ENCODE measurements around the gene RAVER2. TPM values are rescaled to one million over a fixed set of nuclear protein-coding genes. Genes with fewer than 3 reads are reported as not detected.

The RAVER2 gene
- total and polyA plus RNA-seq, 2 donors (not counting 3 experiments of a cell fraction or from before 2014, with no cell fraction given), result 6.0 to 13.9 TPM

DNA sequence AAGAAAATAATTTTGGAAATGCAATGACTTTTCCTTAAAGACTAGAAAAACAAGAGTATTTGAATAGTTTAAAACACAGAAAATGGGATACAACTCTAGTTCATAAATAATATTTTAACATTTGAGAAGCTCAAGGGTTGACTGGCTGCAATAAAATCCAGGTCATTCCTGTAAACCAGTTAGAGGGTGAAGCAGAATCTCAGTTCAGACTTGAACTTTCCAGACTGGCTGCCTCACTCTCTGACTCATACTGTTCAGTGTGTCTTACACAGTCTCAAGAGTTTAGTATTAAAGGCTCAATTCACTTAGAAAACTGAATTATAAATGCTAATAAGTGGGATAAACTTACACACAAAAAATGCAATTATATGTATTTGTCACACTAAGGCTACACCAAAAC, 89.9 kb downstream of the RAVER2 start:
- no TSS peak for BruUV-seq (replicated peaks)
- intact Hi-C loops (cut with micrococcal nuclease), result loop anchor here (10.0 kb wide), 1 partner anchor 850 kb away; no protein-coding TSS in a partner anchor

DNA sequence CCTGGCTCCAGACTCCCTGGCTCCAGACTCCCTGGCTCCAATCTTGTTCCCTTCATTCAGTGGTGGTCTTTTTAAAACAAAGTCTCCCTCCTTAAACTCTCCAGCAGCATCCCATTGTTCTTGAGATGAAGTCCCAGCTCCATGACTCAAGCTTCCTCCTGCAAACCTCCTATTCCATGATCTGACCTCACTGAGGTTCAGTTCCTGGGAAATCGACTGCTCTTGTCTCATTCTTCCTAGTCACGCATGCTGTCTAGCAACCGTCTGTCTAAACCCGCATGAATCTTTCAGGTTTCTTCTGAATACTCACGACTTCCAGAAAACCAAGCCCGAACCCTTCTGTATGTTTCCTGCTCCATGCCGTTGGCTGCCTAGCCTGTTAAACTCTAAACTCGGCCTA, 91.9 kb downstream of the RAVER2 start:
- dilution Hi-C loops (cut with MboI; ENCODE audit: extremely low pct_ligation_motif_present, low sequenced_read_pairs) (no loop called here), intact Hi-C loops (cut with micrococcal nuclease) (loop anchor here (2.0 to 10.0 kb wide), 2 partner anchors 126 to 848 kb away; no protein-coding TSS in a partner anchor)
- H3K36me3 ChIP-seq (ENCODE audit: control insufficient read depth in 2 of 2, extremely low read depth in 1 of 2, insufficient read depth in 2 of 2, low read length in 2 of 2), result peaks cover 14 to 37% of the 10 kb centered on the region in 2 experiments
- H3K4me1 ChIP-seq (ENCODE audit: control insufficient read depth, extremely low read depth, insufficient read depth, low read length), result peaks cover 55% of the 10 kb centered on the region
- DNase-seq (ENCODE audit: low read depth, low spot score) (peak; percentile 59), FAIRE-seq (peak; percentile 81)
- H3K9me3 ChIP-seq (replicated peaks; ENCODE audit: control insufficient read depth, insufficient read depth, low read length), result no peaks in the 10 kb centered on the region
- H3K4me2 ChIP-seq (ENCODE audit: insufficient read depth, low read length), result no peak overlapping the region
- no peak overlapping the region for H3K4me3 ChIP-seq (replicated peaks in 1 of 3; ENCODE audit: insufficient read depth in 1 of 3, low read depth in 1 of 3, low read length in 3 of 3)
- BruUV-seq (replicated peaks), result no TSS peak
- POLR2A ChIA-PET, result interaction anchor here (0.8 kb wide), 1 partner anchor 129 kb away, joined by 4 read pairs; the partner anchor contains the start of gene JAK1
- H3K79me2 ChIP-seq (ENCODE audit: control insufficient read depth, insufficient read depth, low read length), result no peaks in the 10 kb centered on the region
- no peaks in the 10 kb centered on the region for H3K27me3 ChIP-seq (ENCODE audit: control insufficient read depth in 2 of 2, insufficient read depth in 2 of 2, low read length in 2 of 2)
- no peaks in the 10 kb centered on the region for H4K20me1 ChIP-seq (replicated peaks; ENCODE audit: control insufficient read depth, extremely low read depth, insufficient read depth, low read length)
- H3K9ac ChIP-seq (replicated peaks; ENCODE audit: extremely low read depth, insufficient read depth, low read length), result peak overlapping the region; percentile 44
- peak overlapping the region; percentile 92 for H3K27ac ChIP-seq (ENCODE audit: insufficient read depth, low read depth, low read length)
- H3K9me1 ChIP-seq (replicated peaks; ENCODE audit: control insufficient read depth, extremely low read depth, insufficient read depth, low read length), result no peaks in the 10 kb centered on the region
- H2AFZ ChIP-seq (ENCODE audit: low read depth, low read length), result no peak overlapping the region
- CTCF ChIA-PET, result no interaction called here
- no peak for TF ChIP-seq GATA2 (IDR thresholded peaks at IDR 0.05; ENCODE audit: insufficient read depth, insufficient read length, low read depth, low read length)
- peak; percentile 53 for TF ChIP-seq POLR2AphosphoS5 (IDR thresholded peaks at IDR 0.05; ENCODE audit: insufficient read depth, low read depth, low read length)
- TF ChIP-seq, protein P1, sequence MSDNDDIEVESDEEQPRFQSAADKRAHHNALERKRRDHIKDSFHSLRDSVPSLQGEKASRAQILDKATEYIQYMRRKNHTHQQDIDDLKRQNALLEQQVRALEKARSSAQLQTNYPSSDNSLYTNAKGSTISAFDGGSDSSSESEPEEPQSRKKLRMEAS (IDR thresholded peaks at IDR 0.05; ENCODE audit: insufficient read depth, insufficient read length), result no peak
- no peak for TF ChIP-seq EZH2 (IDR thresholded peaks at IDR 0.05; ENCODE audit: borderline replicate concordance, low read depth, low read length, severe bottlenecking)
- TF ChIP-seq, protein P2, sequence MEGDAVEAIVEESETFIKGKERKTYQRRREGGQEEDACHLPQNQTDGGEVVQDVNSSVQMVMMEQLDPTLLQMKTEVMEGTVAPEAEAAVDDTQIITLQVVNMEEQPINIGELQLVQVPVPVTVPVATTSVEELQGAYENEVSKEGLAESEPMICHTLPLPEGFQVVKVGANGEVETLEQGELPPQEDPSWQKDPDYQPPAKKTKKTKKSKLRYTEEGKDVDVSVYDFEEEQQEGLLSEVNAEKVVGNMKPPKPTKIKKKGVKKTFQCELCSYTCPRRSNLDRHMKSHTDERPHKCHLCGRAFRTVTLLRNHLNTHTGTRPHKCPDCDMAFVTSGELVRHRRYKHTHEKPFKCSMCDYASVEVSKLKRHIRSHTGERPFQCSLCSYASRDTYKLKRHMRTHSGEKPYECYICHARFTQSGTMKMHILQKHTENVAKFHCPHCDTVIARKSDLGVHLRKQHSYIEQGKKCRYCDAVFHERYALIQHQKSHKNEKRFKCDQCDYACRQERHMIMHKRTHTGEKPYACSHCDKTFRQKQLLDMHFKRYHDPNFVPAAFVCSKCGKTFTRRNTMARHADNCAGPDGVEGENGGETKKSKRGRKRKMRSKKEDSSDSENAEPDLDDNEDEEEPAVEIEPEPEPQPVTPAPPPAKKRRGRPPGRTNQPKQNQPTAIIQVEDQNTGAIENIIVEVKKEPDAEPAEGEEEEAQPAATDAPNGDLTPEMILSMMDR (IDR thresholded peaks at IDR 0.05; ENCODE audit: extremely low read depth in 1 of 2, insufficient read depth in 1 of 2, low read depth in 1 of 2, low read length in 2 of 2), result no peak
- peak; percentile 49 for TF ChIP-seq FOS (IDR thresholded peaks at IDR 0.05; ENCODE audit: borderline replicate concordance, insufficient read depth, low read length)
- no peak for TF ChIP-seq MYC (IDR thresholded peaks at IDR 0.05; ENCODE audit: low read depth, low read length)
- no peak for TF ChIP-seq POLR2A (IDR thresholded peaks at IDR 0.05; ENCODE audit: low read depth, low read length)
- TF ChIP-seq JUN (IDR thresholded peaks at IDR 0.05; ENCODE audit: borderline replicate concordance, insufficient read depth, insufficient read length, low read depth), result peak; percentile 83

More for the DNA sequence above, 89.9 kb downstream of the RAVER2 start:
- Histone ChIP-seq H3K27ac (ENCODE audit: insufficient read depth, low read depth, low read length) (peak overlapping the region; percentile 4), H3K9me3 (replicated peaks; ENCODE audit: control insufficient read depth, insufficient read depth, low read length) (no peaks in the 10 kb centered on the region), H3K27me3 (ENCODE audit: control insufficient read depth in 2 of 2, insufficient read depth in 2 of 2, low read length in 2 of 2) (no peaks in the 10 kb centered on the region), H3K4me2 (ENCODE audit: insufficient read depth, low read length) (no peak overlapping the region), H3K9me1 (replicated peaks; ENCODE audit: control insufficient read depth, extremely low read depth, insufficient read depth, low read length) (no peaks in the 10 kb centered on the region), H2AFZ (ENCODE audit: low read depth, low read length) (no peak overlapping the region), H3K36me3 (ENCODE audit: control insufficient read depth in 2 of 2, extremely low read depth in 1 of 2, insufficient read depth in 2 of 2, low read length in 2 of 2) (peaks cover 14 to 24% of the 10 kb centered on the region in 2 experiments), H3K79me2 (ENCODE audit: control insufficient read depth, insufficient read depth, low read length) (no peaks in the 10 kb centered on the region), H3K9ac (replicated peaks; ENCODE audit: extremely low read depth, insufficient read depth, low read length) (no peak overlapping the region), H4K20me1 (replicated peaks; ENCODE audit: control insufficient read depth, extremely low read depth, insufficient read depth, low read length) (no peaks in the 10 kb centered on the region), H3K4me3 (replicated peaks in 1 of 3; ENCODE audit: insufficient read depth in 1 of 3, low read depth in 1 of 3, low read length in 3 of 3) (no peak overlapping the region), H3K4me1 (ENCODE audit: control insufficient read depth, extremely low read depth, insufficient read depth, low read length) (peaks cover 48% of the 10 kb centered on the region)
- POLR2A ChIA-PET, result no interaction called here
- dilution Hi-C loops (cut with MboI; ENCODE audit: extremely low pct_ligation_motif_present, low sequenced_read_pairs), result no loop called here
- peak; percentile 61 for FAIRE-seq
- CTCF ChIA-PET, result interaction anchor here (2.4 kb wide), 1 partner anchor 10 kb away, joined by 7 read pairs; no protein-coding TSS in a partner anchor
- no peak for TF ChIP-seq POLR2AphosphoS5 (IDR thresholded peaks at IDR 0.05; ENCODE audit: insufficient read depth, low read depth, low read length)
- no peak for TF ChIP-seq EZH2 (IDR thresholded peaks at IDR 0.05; ENCODE audit: borderline replicate concordance, low read depth, low read length, severe bottlenecking)
- peak; percentile 47 for TF ChIP-seq FOS (IDR thresholded peaks at IDR 0.05; ENCODE audit: borderline replicate concordance, insufficient read depth, low read length)
- no peak for TF ChIP-seq POLR2A (IDR thresholded peaks at IDR 0.05; ENCODE audit: low read depth, low read length)
- no peak for DNase-seq (ENCODE audit: low read depth, low spot score)
